Coronary artery (tissue), 2 donors: ENCODE data around the gene PRELP.

Experiments
- DNase-seq: peaks from one replicate; pipeline ENCODE4 v3.0.0-alpha.2; 2017; ENCODE audit warnings: low spot score
- H3K27ac ChIP-seq, 2 donors: fragments of 200-600 bp; sonication (generic); one replicate each; pipeline ENCODE4 v1.5.1; 2016 to 2019
- H3K4me3 ChIP-seq: fragments of 200-600 bp; sonication (generic); 2 replicates; pipeline ENCODE4 v1.5.1; 2016; ENCODE audit warnings: mild to moderate bottlenecking, moderate library complexity
- TF ChIP-seq, protein P1 (sequence below): fragments of 200-600 bp; sonication (generic); IDR thresholded peaks from one replicate; pipeline ENCODE4 v1.5.1; 2019; ENCODE audit warnings: antibody characterized with exemption

Gene PRELP

DNA sequence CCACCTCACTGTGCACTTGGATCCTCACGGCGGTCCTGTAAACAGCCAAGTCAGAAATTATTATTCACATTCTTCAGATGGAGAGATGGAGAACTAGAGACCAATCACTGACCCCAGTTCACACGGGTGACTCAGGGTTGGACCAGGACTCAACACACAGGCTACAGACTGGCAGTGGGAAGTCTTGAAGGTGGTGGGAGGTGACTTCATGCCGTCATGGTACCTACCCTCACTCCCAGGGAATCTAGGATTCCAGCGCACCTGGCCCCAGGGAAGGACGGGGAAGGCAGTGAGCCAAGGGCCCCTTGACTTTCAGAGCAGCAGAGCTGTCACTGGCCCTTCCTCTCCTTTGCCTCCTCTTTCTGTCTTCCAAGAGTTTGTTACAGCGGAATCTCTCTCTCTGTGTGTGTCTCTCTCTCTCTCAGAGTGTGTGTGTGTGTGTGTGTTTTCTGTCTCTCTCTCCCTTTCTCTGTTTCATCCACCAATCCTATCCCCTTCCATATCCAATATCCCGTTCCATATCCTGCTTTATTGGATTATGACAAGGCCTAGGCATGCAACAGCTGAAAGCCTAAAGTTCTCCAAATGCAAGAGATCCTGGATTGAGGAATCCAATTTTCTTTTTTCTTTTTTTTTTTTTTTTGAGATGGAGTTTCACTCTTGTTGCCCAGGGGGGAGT, 30.1 kb downstream of the PRELP start:
- Histone ChIP-seq H3K27ac (no peak overlapping the region), H3K4me3 (no peak overlapping the region)
- TF ChIP-seq, protein P1, sequence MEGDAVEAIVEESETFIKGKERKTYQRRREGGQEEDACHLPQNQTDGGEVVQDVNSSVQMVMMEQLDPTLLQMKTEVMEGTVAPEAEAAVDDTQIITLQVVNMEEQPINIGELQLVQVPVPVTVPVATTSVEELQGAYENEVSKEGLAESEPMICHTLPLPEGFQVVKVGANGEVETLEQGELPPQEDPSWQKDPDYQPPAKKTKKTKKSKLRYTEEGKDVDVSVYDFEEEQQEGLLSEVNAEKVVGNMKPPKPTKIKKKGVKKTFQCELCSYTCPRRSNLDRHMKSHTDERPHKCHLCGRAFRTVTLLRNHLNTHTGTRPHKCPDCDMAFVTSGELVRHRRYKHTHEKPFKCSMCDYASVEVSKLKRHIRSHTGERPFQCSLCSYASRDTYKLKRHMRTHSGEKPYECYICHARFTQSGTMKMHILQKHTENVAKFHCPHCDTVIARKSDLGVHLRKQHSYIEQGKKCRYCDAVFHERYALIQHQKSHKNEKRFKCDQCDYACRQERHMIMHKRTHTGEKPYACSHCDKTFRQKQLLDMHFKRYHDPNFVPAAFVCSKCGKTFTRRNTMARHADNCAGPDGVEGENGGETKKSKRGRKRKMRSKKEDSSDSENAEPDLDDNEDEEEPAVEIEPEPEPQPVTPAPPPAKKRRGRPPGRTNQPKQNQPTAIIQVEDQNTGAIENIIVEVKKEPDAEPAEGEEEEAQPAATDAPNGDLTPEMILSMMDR: no peak
- DNase-seq: no peak

DNA sequence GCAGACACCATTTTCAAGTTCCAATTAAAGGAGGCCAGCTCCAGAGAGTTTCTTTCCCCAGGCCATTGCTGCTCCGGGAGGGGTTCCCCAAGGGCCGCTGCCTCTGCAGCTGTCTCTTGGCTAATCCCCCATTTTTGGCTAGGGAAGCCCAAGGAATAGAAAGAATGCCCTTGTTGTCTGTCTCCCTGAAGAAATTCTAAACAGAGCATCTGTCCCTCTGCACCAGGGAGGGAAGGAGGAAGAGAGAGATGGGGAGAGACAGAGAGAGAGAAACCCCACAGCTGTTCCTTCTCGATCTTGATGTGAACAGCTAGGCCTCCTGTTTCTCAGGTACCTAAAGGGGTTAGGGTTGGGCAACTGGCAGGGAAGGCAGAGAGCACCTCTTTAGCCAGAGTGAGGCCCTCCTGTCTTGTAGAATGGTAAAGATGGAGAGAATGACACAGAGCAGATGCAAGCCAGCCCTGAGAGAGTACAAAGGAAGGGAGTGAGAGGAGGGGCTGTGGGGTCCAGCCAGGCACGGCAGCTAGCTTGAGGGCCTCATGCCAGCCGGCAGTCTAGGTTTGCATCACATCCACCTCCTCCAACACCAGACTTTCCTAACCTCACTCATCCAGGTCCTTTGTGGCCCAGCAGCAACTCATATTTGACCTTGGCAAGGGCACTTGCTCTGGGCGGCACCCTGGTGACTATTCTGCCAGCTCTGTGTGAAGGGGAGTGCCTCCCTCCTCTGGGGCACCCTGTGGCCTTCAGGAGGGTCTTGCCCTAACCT, 31.4 kb downstream of the PRELP start:
- TF ChIP-seq, protein P1: no peak
- peak overlapping the region; percentile 24 to 26 for H3K27ac ChIP-seq
- no peak overlapping the region for H3K4me3 ChIP-seq
- no peak for DNase-seq

DNA sequence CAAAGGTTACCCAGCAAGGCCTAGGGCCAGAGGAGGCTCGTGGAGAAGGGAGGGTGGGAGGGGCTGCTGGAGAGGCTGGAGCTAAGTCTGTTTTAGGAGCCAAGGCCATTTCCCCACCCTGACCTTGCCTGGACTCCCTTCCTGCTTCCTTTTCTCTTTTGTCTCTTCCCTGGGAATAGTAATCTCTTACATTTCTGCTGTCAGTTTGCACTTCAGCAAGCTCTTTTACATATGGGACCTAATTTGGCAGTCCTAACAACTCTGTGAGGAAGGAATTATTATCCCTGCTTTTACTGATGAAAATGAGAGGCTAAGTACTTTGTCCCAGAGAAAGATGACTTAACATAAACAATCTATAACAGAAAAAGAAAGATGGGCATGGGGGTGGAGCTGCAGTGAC, 32.2 kb downstream of the PRELP start:
- no peak for DNase-seq
- H3K27ac ChIP-seq: peak overlapping the region; percentile 24 to 26
- TF ChIP-seq, protein P1: no peak
- H3K4me3 ChIP-seq: no peak overlapping the region

DNA sequence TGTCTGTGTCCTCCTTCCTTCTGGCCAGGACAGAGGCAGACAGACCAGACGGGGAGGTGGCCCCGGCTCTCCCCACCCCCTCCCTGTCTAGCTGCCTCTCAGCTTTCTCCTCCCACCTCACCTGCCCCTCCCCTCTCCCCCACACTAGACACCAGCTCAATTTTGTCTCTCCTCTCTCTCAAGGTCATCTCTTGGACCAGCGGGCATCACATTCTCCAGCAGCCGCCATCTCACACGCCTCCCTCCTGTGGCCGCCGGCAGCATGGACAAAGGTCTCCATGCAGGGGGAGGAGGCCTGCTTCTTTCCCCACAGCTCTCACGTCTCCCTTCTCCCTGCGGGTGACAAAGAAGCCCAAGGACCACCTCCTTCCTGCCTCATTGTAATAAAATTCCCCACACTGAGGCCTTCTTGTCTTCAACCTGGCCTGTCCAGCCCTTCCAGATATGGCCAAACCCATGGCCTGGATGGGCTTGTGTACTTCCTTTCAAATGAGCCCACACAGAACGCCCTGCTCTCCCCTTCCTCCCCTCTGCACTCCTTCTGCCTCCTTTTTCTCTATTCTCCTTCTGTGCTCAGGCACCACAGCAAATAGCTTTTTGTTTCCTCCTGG, 33.0 kb downstream of the PRELP start:
- no peak for DNase-seq
- Histone ChIP-seq H3K27ac (peak overlapping the region in 1 of 2 donors; percentile 8), H3K4me3 (no peak overlapping the region)
- TF ChIP-seq, protein P1: no peak

DNA sequence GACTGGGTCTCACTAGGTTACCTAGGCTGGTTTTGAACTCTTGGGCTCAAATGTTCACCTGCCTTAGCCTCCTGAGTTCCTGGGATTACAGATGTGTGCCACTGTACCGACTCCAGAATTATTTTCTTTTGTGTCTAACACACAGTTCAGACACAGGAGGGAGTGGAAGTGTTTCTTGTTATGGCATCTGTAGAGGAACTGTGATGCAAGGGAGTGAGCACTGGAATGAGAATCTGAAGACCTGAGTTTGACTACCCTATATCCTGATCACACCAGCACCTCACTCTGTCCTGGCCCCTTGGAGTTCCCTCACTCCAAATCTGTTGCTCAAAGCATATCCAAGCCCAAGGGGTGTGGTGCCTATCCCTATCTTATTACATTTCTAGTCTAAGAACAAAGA, 33.5 kb downstream of the PRELP start:
- Histone ChIP-seq H3K27ac (no peak overlapping the region), H3K4me3 (no peak overlapping the region)
- no peak for DNase-seq
- TF ChIP-seq, protein P1: no peak

DNA sequence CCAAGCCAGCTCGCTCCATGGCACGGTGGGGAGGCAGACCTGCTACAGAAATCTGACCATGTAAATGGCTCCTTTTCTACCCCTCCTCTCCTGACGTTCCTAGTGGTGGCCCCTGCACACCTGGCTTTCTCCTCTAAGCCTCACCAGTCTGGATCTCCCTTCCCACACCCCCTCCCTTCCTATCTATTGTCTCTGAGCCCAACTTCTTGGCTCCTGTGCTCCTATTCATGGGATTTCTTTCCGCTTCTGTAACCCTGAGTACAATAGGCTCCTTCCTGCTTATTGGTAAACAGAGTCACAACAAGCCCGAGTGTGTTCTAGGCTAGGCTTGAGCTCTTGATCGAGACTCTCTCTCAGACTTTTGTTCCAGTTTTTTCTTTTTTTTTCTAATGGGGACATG, 35.9 kb downstream of the PRELP start:
- TF ChIP-seq, protein P1: no peak
- no peak overlapping the region for H3K4me3 ChIP-seq
- no peak for DNase-seq
- no peak overlapping the region for H3K27ac ChIP-seq
